HEK293 (cell line): Measurements from ENCODE around the gene CYTL1.

Experiments
- CTCF ChIA-PET: fragments of 350-600 bp; formaldehyde crosslinking; extraction: SDS; loops from one replicate; lab custom pipeline; 2021; ENCODE audit warnings: antibody characterized with exemption; lab: Yijun Ruan, JAX
- POLR2A ChIA-PET: fragments of 300-600 bp; formaldehyde crosslinking; extraction: SDS; loops from one replicate; lab custom pipeline; 2020; ENCODE audit warnings: antibody characterized with exemption, inconsistent platforms; lab: Yijun Ruan, JAX
- H3K27ac ChIP-seq: fragments of 200-500 bp; sonication (Bioruptor generic); 2 replicates; pipeline ENCODE4 v1.5.1; 2014; ENCODE audit warnings: low read depth, low read length, control low read depth, inconsistent platforms; ENCODE audit errors: extremely low read depth
- H3K36me3 ChIP-seq, 2 experiments: fragments of 200-500 bp in 1 of 2; sonication (Bioruptor generic) in 1 of 2; 1 replicate in 1 of 2; 2 replicates in 1 of 2; pipeline ENCODE4 v1.5.1; 2014 to 2017; ENCODE audit warnings: inconsistent platforms in 2 of 2, low read length in 2 of 2; ENCODE audit not compliant: control insufficient read depth in 2 of 2, insufficient read depth in 1 of 2
- H3K4me1 ChIP-seq: fragments of 200-500 bp; sonication (Bioruptor generic); 2 replicates; pipeline ENCODE4 v1.5.1; 2014; ENCODE audit warnings: mild to moderate bottlenecking, low read length, inconsistent platforms; ENCODE audit not compliant: control insufficient read depth, insufficient read depth
- H3K4me3 ChIP-seq: 2 replicates; pipeline ENCODE4 v1.5.1; 2011; ENCODE audit warnings: low read depth, mild to moderate bottlenecking, control low read depth, low read length, moderate library complexity
- H3K9me3 ChIP-seq: fragments of 200-500 bp; sonication (Bioruptor generic); 2 replicates; pipeline ENCODE4 v1.5.1; 2014; ENCODE audit warnings: low read depth, low read length, inconsistent platforms; ENCODE audit not compliant: control insufficient read depth, insufficient read depth
- BCL11A ChIP-seq: fragments of 450-650 bp; formaldehyde crosslinking; IDR thresholded peaks from 2 replicates; pipeline ENCODE4 v1.5.1; 2016; ENCODE audit warnings: low read depth, missing biosample characterization, missing genetic modification characterization
- KLF9 ChIP-seq: fragments of 450-650 bp; formaldehyde crosslinking; IDR thresholded peaks from 2 replicates; pipeline ENCODE4 v1.5.1; 2016; ENCODE audit warnings: missing biosample characterization, missing genetic modification characterization, low read depth
- MEIS1 ChIP-seq: sonication (generic); formaldehyde crosslinking; IDR thresholded peaks from 2 replicates; pipeline ENCODE4 v1.8.1; 2022; ENCODE audit warnings: missing genetic modification reagents, mild to moderate bottlenecking, borderline replicate concordance
- SP3 ChIP-seq: fragments of 450-650 bp; formaldehyde crosslinking; IDR thresholded peaks from 2 replicates; pipeline ENCODE4 v1.5.1; 2016; ENCODE audit warnings: missing biosample characterization, missing genetic modification characterization
- TCF7L2 ChIP-seq: IDR thresholded peaks from 2 replicates; pipeline ENCODE4 v1.6.1; 2011; ENCODE audit warnings: low read depth, mild to moderate bottlenecking, inconsistent platforms, low read length, moderate library complexity, borderline replicate concordance
- ZBTB11 ChIP-seq: fragments of 450-650 bp; formaldehyde crosslinking; conservative IDR thresholded peaks from 2 replicates; pipeline ENCODE4 v1.5.1; 2016; ENCODE audit warnings: low read depth, missing biosample characterization, missing genetic modification characterization
- ZFP41 ChIP-seq: fragments of 450-650 bp; formaldehyde crosslinking; IDR thresholded peaks from 2 replicates; pipeline ENCODE4 v1.5.1; 2016; ENCODE audit warnings: missing biosample characterization, missing genetic modification characterization, borderline replicate concordance
- ZNF155 ChIP-seq: fragments of 450-650 bp; formaldehyde crosslinking; IDR thresholded peaks from 2 replicates; pipeline ENCODE4 v1.5.1; 2016; ENCODE audit warnings: missing biosample characterization, missing genetic modification characterization
- ZNF214 ChIP-seq: fragments of 450-650 bp; formaldehyde crosslinking; IDR thresholded peaks from 2 replicates; pipeline ENCODE4 v1.5.1; 2017; ENCODE audit warnings: missing biosample characterization, mild to moderate bottlenecking, missing genetic modification characterization, borderline replicate concordance
- ZNF239 ChIP-seq: fragments of 450-650 bp; formaldehyde crosslinking; IDR thresholded peaks from 2 replicates; pipeline ENCODE4 v1.5.1; 2016; ENCODE audit warnings: missing biosample characterization, missing genetic modification characterization
- ZNF280D ChIP-seq: fragments of 450-650 bp; formaldehyde crosslinking; IDR thresholded peaks from 2 replicates; pipeline ENCODE4 v1.5.1; 2016; ENCODE audit warnings: missing biosample characterization, missing genetic modification characterization
- ZNF341 ChIP-seq: fragments of 450-650 bp; formaldehyde crosslinking; IDR thresholded peaks from 2 replicates; pipeline ENCODE4; 2016; ENCODE audit warnings: low read depth, missing biosample characterization, missing genetic modification characterization
- ZNF501 ChIP-seq: fragments of 450-650 bp; formaldehyde crosslinking; IDR thresholded peaks from 2 replicates; pipeline ENCODE4 v1.5.1; 2016; ENCODE audit warnings: missing biosample characterization, missing genetic modification characterization
- ZNF529 ChIP-seq: fragments of 450-650 bp; formaldehyde crosslinking; IDR thresholded peaks from 2 replicates; pipeline ENCODE4 v1.5.1; 2017; ENCODE audit warnings: missing genetic modification characterization, missing biosample characterization; ENCODE audit not compliant: insufficient replicate concordance
- ZNF610 ChIP-seq: fragments of 450-650 bp; formaldehyde crosslinking; IDR thresholded peaks from 2 replicates; pipeline ENCODE4 v1.5.1; 2016; ENCODE audit warnings: missing biosample characterization, missing genetic modification characterization, borderline replicate concordance
- ZNF791 ChIP-seq: fragments of 450-650 bp; formaldehyde crosslinking; IDR thresholded peaks from 2 replicates; pipeline ENCODE4 v1.5.1; 2016; ENCODE audit warnings: missing biosample characterization, missing genetic modification characterization
- ZNF843 ChIP-seq: fragments of 450-650 bp; formaldehyde crosslinking; IDR thresholded peaks from 2 replicates; pipeline ENCODE4 v1.5.1; 2016; ENCODE audit warnings: missing biosample characterization, missing genetic modification characterization
- TF ChIP-seq, protein P1 (sequence below): fragments of 450-650 bp; formaldehyde crosslinking; IDR thresholded peaks from 2 replicates; pipeline ENCODE4 v1.5.1; 2017; ENCODE audit warnings: missing biosample characterization, missing genetic modification characterization
- TF ChIP-seq, protein P2 (sequence below): fragments of 450-650 bp; formaldehyde crosslinking; IDR thresholded peaks from 2 replicates; pipeline ENCODE4 v1.5.1; 2017; ENCODE audit warnings: missing biosample characterization, missing genetic modification characterization
- TF ChIP-seq, protein P3 (sequence below): fragments of 450-650 bp; formaldehyde crosslinking; IDR thresholded peaks from 2 replicates; pipeline ENCODE4 v1.5.1; 2016; ENCODE audit warnings: missing biosample characterization, missing genetic modification characterization

The CYTL1 gene

GRCh38 chr4:4986841-4987240 lies 32.4 kb downstream of the CYTL1 start:
- Histone ChIP-seq H3K4me1 (no peaks in the 10 kb centered on the region), H3K36me3 (no peaks in the 10 kb centered on the region), H3K9me3 (no peaks in the 10 kb centered on the region), H3K27ac (no peak overlapping the region), H3K4me3 (no peak overlapping the region)
- CTCF ChIA-PET: no interaction called here
- POLR2A ChIA-PET: no interaction called here
- TF ChIP-seq, protein P1, sequence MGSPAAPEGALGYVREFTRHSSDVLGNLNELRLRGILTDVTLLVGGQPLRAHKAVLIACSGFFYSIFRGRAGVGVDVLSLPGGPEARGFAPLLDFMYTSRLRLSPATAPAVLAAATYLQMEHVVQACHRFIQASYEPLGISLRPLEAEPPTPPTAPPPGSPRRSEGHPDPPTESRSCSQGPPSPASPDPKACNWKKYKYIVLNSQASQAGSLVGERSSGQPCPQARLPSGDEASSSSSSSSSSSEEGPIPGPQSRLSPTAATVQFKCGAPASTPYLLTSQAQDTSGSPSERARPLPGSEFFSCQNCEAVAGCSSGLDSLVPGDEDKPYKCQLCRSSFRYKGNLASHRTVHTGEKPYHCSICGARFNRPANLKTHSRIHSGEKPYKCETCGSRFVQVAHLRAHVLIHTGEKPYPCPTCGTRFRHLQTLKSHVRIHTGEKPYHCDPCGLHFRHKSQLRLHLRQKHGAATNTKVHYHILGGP (tag by site-specific recombination): no peak
- TF ChIP-seq ZNF501: no peak
- TF ChIP-seq BCL11A (tag by site-specific recombination): no peak
- TF ChIP-seq, protein P2, sequence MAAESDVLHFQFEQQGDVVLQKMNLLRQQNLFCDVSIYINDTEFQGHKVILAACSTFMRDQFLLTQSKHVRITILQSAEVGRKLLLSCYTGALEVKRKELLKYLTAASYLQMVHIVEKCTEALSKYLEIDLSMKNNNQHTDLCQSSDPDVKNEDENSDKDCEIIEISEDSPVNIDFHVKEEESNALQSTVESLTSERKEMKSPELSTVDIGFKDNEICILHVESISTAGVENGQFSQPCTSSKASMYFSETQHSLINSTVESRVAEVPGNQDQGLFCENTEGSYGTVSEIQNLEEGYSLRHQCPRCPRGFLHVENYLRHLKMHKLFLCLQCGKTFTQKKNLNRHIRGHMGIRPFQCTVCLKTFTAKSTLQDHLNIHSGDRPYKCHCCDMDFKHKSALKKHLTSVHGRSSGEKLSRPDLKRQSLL (tag by site-specific recombination): no peak
- no peak for TF ChIP-seq ZNF791 (tag by site-specific recombination)
- TF ChIP-seq ZNF239: no peak
- no peak for TF ChIP-seq ZBTB11
- TF ChIP-seq MEIS1 (CRISPR knock-in tag): no peak
- TF ChIP-seq, protein P3, sequence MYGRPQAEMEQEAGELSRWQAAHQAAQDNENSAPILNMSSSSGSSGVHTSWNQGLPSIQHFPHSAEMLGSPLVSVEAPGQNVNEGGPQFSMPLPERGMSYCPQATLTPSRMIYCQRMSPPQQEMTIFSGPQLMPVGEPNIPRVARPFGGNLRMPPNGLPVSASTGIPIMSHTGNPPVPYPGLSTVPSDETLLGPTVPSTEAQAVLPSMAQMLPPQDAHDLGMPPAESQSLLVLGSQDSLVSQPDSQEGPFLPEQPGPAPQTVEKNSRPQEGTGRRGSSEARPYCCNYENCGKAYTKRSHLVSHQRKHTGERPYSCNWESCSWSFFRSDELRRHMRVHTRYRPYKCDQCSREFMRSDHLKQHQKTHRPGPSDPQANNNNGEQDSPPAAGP (tag by site-specific recombination): no peak
- no peak for TF ChIP-seq ZNF843 (tag by site-specific recombination)
- TF ChIP-seq ZNF214 (tag by site-specific recombination): no peak
- no peak for TF ChIP-seq TCF7L2
- TF ChIP-seq ZNF610 (tag by site-specific recombination): no peak
- TF ChIP-seq ZNF341 (tag by site-specific recombination): no peak
- no peak for TF ChIP-seq SP3 (tag by site-specific recombination)
- TF ChIP-seq KLF9 (tag by site-specific recombination): no peak
- no peak for TF ChIP-seq ZNF529 (tag by site-specific recombination)
- no peak for TF ChIP-seq ZNF280D (tag by site-specific recombination)
- TF ChIP-seq ZFP41: no peak
- no peak for TF ChIP-seq ZNF155
